Astrocyte (in vitro differentiated cells and primary cell): ENCODE data around the gene ERMP1. TPM values are rescaled to one million over a fixed set of nuclear protein-coding genes. Genes with fewer than 3 reads are reported as not detected.

Experiments used
- DNase-seq: peaks from one replicate; pipeline ENCODE4 v3.0.0-alpha.2; 2010; ENCODE audit warnings: low read depth
- FAIRE-seq: peaks from 2 replicates; lab custom pipeline; 2011; peaks lifted over from hg19 to GRCh38; lab: Jason Lieb, UNC
- H2AFZ ChIP-seq: 2 replicates; pipeline ENCODE4 v1.6.0; 2012; ENCODE audit warnings: low read depth, low read length, inconsistent platforms
- H3K27ac ChIP-seq: 2 replicates; pipeline ENCODE4 v1.5.1; 2011; ENCODE audit warnings: low read depth, low read length, inconsistent platforms
- H3K27me3 ChIP-seq: 2 replicates; pipeline ENCODE4 v1.6.0; 2011; ENCODE audit warnings: low read length, inconsistent platforms; ENCODE audit not compliant: insufficient read depth
- H3K36me3 ChIP-seq: 2 replicates; pipeline ENCODE4 v1.5.1; 2011; ENCODE audit warnings: low read length, inconsistent platforms; ENCODE audit not compliant: insufficient read depth
- H3K4me1 ChIP-seq: 2 replicates; pipeline ENCODE4 v1.5.1; 2011; ENCODE audit warnings: low read length, inconsistent platforms; ENCODE audit not compliant: insufficient read depth
- H3K4me2 ChIP-seq: 2 replicates; pipeline ENCODE4 v1.6.0; 2012; ENCODE audit warnings: low read length, inconsistent platforms
- H3K4me3 ChIP-seq: 2 replicates; pipeline ENCODE4 v1.5.1; 2011; ENCODE audit warnings: low read depth, mild to moderate bottlenecking, low read length, inconsistent platforms; ENCODE audit not compliant: insufficient read depth
- H3K79me2 ChIP-seq: 2 replicates; pipeline ENCODE4 v1.6.0; 2012; ENCODE audit warnings: mild to moderate bottlenecking, low read length, inconsistent platforms; ENCODE audit not compliant: insufficient read depth
- H3K9ac ChIP-seq: 2 replicates; pipeline ENCODE4 v1.6.0; 2012; ENCODE audit warnings: mild to moderate bottlenecking, low read length, inconsistent platforms
- H3K9me3 ChIP-seq: 2 replicates; pipeline ENCODE4 v1.5.1; 2012; ENCODE audit warnings: low read depth, mild to moderate bottlenecking, low read length, inconsistent platforms; ENCODE audit not compliant: insufficient read depth
- H4K20me1 ChIP-seq: 2 replicates; pipeline ENCODE4 v1.6.0; 2012; ENCODE audit warnings: low read length, inconsistent platforms; ENCODE audit not compliant: insufficient read depth
- H3K27ac Mint-ChIP-seq: one replicate; pipeline ENCODE4 v1.8.0; 2021; ENCODE audit warnings: mild to moderate bottlenecking, mixed read lengths; ENCODE audit not compliant: unreplicated experiment
- H3K27me3 Mint-ChIP-seq: one replicate; pipeline ENCODE4 v1.8.0; 2021; ENCODE audit warnings: low read depth, mixed read lengths; ENCODE audit not compliant: unreplicated experiment
- H3K36me3 Mint-ChIP-seq: one replicate; pipeline ENCODE4 v1.8.0; 2021; ENCODE audit warnings: low read depth, mixed read lengths; ENCODE audit not compliant: unreplicated experiment
- H3K4me1 Mint-ChIP-seq: one replicate; pipeline ENCODE4 v1.8.0; 2021; ENCODE audit warnings: low read depth, mixed read lengths; ENCODE audit not compliant: unreplicated experiment
- H3K4me3 Mint-ChIP-seq: one replicate; pipeline ENCODE4 v1.8.0; 2021; ENCODE audit warnings: mild to moderate bottlenecking, moderate library complexity, mixed read lengths; ENCODE audit not compliant: unreplicated experiment
- H3K9me3 Mint-ChIP-seq: one replicate; pipeline ENCODE4 v1.8.0; 2021; ENCODE audit warnings: mild to moderate bottlenecking, mixed read lengths; ENCODE audit not compliant: unreplicated experiment
- CTCF ChIP-seq: IDR thresholded peaks from 2 replicates; pipeline ENCODE4 v1.5.1; 2011; ENCODE audit warnings: low read depth, mild to moderate bottlenecking, inconsistent platforms, low read length, moderate library complexity; ENCODE audit not compliant: insufficient read depth
- EZH2 ChIP-seq: IDR thresholded peaks from 2 replicates; pipeline ENCODE4 v1.6.1; 2012; ENCODE audit warnings: mild to moderate bottlenecking, low read length, inconsistent platforms; ENCODE audit not compliant: insufficient read depth
- total RNA-seq: library from RNA; stranded (reverse); gene quantifications from 2 replicates; pipeline ENCODE4 v1.2.1, GENCODE V29; 2021

The ERMP1 gene
- total RNA-seq, 1 donor from 2014 or later: 8.8 TPM

GRCh38 chr9:5789489-5789888 lies 43.4 kb downstream of the ERMP1 start:
- peaks cover 2% of the 10 kb centered on the region for H3K36me3 Mint-ChIP-seq
- Histone ChIP-seq H3K4me3 (no peak overlapping the region), H3K79me2 (no peaks in the 10 kb centered on the region), H3K9ac (no peak overlapping the region), H3K27me3 (no peaks in the 10 kb centered on the region), H3K4me2 (no peak overlapping the region), H4K20me1 (no peaks in the 10 kb centered on the region), H3K9me3 (no peaks in the 10 kb centered on the region), H3K36me3 (peaks cover 4% of the 10 kb centered on the region), H2AFZ (no peak overlapping the region), H3K27ac (no peak overlapping the region), H3K4me1 (no peaks in the 10 kb centered on the region)
- no peaks in the 10 kb centered on the region for H3K9me3 Mint-ChIP-seq
- H3K27me3 Mint-ChIP-seq: no peaks in the 10 kb centered on the region
- H3K27ac Mint-ChIP-seq: no peak overlapping the region
- no peak for FAIRE-seq
- TF ChIP-seq CTCF: no peak
- no peak for TF ChIP-seq EZH2
- H3K4me3 Mint-ChIP-seq: no peak overlapping the region
- DNase-seq: no peak
- peaks cover 13% of the 10 kb centered on the region for H3K4me1 Mint-ChIP-seq

- FAIRE-seq: peak; percentile 13
- H3K79me2 ChIP-seq: no peaks in the 10 kb centered on the region
- Mint-ChIP-seq H3K4me3 (no peak overlapping the region), H3K4me1 (peaks cover 24% of the 10 kb centered on the region), H3K9me3 (peaks cover 1% of the 10 kb centered on the region), H3K27ac (no peak overlapping the region), H3K36me3 (peaks cover 6% of the 10 kb centered on the region), H3K27me3 (no peaks in the 10 kb centered on the region)
- TF ChIP-seq EZH2 (no peak), CTCF (no peak)
- no peaks in the 10 kb centered on the region for H4K20me1 ChIP-seq
- peaks cover 4% of the 10 kb centered on the region for H3K36me3 ChIP-seq
- no peak overlapping the region for H3K27ac ChIP-seq
- DNase-seq: no peak
- no peaks in the 10 kb centered on the region for H3K4me1 ChIP-seq
- no peak overlapping the region for H3K4me2 ChIP-seq
- no peaks in the 10 kb centered on the region for H3K9me3 ChIP-seq
- H3K9ac ChIP-seq: no peak overlapping the region
- H2AFZ ChIP-seq: no peak overlapping the region
- H3K27me3 ChIP-seq: no peaks in the 10 kb centered on the region
- no peak overlapping the region for H3K4me3 ChIP-seq
These were observed 45.1 kb downstream of the ERMP1 start for GRCh38 chr9:5787759-5788302.

- H3K9me3 ChIP-seq: no peaks in the 10 kb centered on the region
- Mint-ChIP-seq H3K9me3 (peaks cover 4% of the 10 kb centered on the region), H3K27ac (no peak overlapping the region), H3K4me3 (no peak overlapping the region), H3K4me1 (peaks cover 24% of the 10 kb centered on the region), H3K36me3 (peaks cover 8% of the 10 kb centered on the region), H3K27me3 (no peaks in the 10 kb centered on the region)
- H3K4me1 ChIP-seq: no peaks in the 10 kb centered on the region
- no peaks in the 10 kb centered on the region for H3K27me3 ChIP-seq
- H2AFZ ChIP-seq: no peak overlapping the region
- peaks cover 4% of the 10 kb centered on the region for H3K36me3 ChIP-seq
- no peaks in the 10 kb centered on the region for H3K79me2 ChIP-seq
- no peak overlapping the region for H3K9ac ChIP-seq
- DNase-seq (no peak), FAIRE-seq (no peak)
- H3K4me3 ChIP-seq: no peak overlapping the region
- no peaks in the 10 kb centered on the region for H4K20me1 ChIP-seq
- no peak for TF ChIP-seq CTCF
- no peak overlapping the region for H3K27ac ChIP-seq
- H3K4me2 ChIP-seq: no peak overlapping the region
These were observed 45.7 kb downstream of the ERMP1 start for GRCh38 chr9:5787220-5787619.
